GM12878 (cell line): ENCODE data around the gene GIGYF2.

Experiments used
- MTA2 ChIP-seq: fragments of 450-650 bp; IDR thresholded peaks from 2 replicates; pipeline ENCODE4 v1.6.1; 2016; ENCODE audit warnings: low read depth, mild to moderate bottlenecking, moderate library complexity
- RAD21 ChIP-seq: IDR thresholded peaks from 2 replicates; pipeline ENCODE4 v1.6.1; 2011; ENCODE audit warnings: mild to moderate bottlenecking, low read depth, low read length, moderate library complexity; ENCODE audit not compliant: insufficient read depth
- RB1 ChIP-seq: fragments of 450-650 bp; formaldehyde crosslinking; IDR thresholded peaks from 2 replicates; pipeline ENCODE4 v1.6.1; 2017; ENCODE audit warnings: mild to moderate bottlenecking, borderline replicate concordance
- RFX5 ChIP-seq: IDR thresholded peaks from 2 replicates; pipeline ENCODE4 v1.6.1; 2011; ENCODE audit warnings: low read depth, low read length, improper control_type of control experiment
- YY1 ChIP-seq: IDR thresholded peaks from 2 replicates; pipeline ENCODE4 v1.6.1; 2011; ENCODE audit warnings: low read depth, mild to moderate bottlenecking, low read length
- TF ChIP-seq, protein P1 (sequence below): IDR thresholded peaks from 2 replicates; pipeline ENCODE4 v1.6.1; 2012; ENCODE audit warnings: low read length, inconsistent platforms
- TF ChIP-seq, protein P2 (sequence below), 3 experiments: IDR thresholded peaks in 2 of 3; conservative IDR thresholded peaks in 1 of 3; 2 replicates each; pipeline ENCODE4 v1.5.1; 2011; ENCODE audit warnings: low read depth in 3 of 3, low read length in 3 of 3, mild to moderate bottlenecking in 3 of 3, control low read depth in 2 of 3, moderate library complexity in 2 of 3, inconsistent platforms in 1 of 3, mixed read lengths in 1 of 3; ENCODE audit not compliant: control insufficient read depth in 2 of 3, insufficient read depth in 1 of 3; ENCODE audit errors: extremely low read depth in 1 of 3

GRCh38 chr2:232892221-232892620 lies 195.1 kb downstream of the GIGYF2 start:
- TF ChIP-seq, protein P1, sequence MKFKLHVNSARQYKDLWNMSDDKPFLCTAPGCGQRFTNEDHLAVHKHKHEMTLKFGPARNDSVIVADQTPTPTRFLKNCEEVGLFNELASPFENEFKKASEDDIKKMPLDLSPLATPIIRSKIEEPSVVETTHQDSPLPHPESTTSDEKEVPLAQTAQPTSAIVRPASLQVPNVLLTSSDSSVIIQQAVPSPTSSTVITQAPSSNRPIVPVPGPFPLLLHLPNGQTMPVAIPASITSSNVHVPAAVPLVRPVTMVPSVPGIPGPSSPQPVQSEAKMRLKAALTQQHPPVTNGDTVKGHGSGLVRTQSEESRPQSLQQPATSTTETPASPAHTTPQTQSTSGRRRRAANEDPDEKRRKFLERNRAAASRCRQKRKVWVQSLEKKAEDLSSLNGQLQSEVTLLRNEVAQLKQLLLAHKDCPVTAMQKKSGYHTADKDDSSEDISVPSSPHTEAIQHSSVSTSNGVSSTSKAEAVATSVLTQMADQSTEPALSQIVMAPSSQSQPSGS, result no peak
- TF ChIP-seq MTA2 (no peak), RAD21 (no peak), YY1 (no peak), RB1 (no peak), RFX5 (no peak)
- TF ChIP-seq, protein P2, sequence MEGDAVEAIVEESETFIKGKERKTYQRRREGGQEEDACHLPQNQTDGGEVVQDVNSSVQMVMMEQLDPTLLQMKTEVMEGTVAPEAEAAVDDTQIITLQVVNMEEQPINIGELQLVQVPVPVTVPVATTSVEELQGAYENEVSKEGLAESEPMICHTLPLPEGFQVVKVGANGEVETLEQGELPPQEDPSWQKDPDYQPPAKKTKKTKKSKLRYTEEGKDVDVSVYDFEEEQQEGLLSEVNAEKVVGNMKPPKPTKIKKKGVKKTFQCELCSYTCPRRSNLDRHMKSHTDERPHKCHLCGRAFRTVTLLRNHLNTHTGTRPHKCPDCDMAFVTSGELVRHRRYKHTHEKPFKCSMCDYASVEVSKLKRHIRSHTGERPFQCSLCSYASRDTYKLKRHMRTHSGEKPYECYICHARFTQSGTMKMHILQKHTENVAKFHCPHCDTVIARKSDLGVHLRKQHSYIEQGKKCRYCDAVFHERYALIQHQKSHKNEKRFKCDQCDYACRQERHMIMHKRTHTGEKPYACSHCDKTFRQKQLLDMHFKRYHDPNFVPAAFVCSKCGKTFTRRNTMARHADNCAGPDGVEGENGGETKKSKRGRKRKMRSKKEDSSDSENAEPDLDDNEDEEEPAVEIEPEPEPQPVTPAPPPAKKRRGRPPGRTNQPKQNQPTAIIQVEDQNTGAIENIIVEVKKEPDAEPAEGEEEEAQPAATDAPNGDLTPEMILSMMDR (IDR thresholded peaks at IDR 0.05 in 2 of 3, conservative IDR thresholded peaks at IDR 0.05 in 1 of 3; ENCODE audit: control insufficient read depth in 2 of 3, extremely low read depth in 1 of 3, insufficient read depth in 1 of 3, low read depth in 3 of 3, low read length in 3 of 3), result no peak
